Activated T-cell treated with anti-CD3 and anti-CD28 coated beads, Interleukin-2, amount 50 U/mL, for 4 hours (primary cell): ENCODE results near the gene ITGB1BP2. TPM values are rescaled to one million over a fixed set of nuclear protein-coding genes. Genes with fewer than 3 reads are reported as not detected.
"Not testable (repeated sequence)": the region's sequence is repeated elsewhere in the genome, so short reads cannot be mapped to it uniquely, and the experiment has no call there.

Experiments used
- ATAC-seq, 2 donors: fragments of 200-7000 bp; cut with Tn5 transposase; one replicate each; pipeline ENCODE4 v1.10.0; 2021
- DNase-seq: peaks from one replicate; pipeline ENCODE4 v3.0.0-alpha.2; 2020
- H3K27me3 Mint-ChIP-seq: one replicate; pipeline ENCODE4 v1.8.0; 2021; ENCODE audit warnings: low read depth, mixed read lengths
- H3K36me3 Mint-ChIP-seq: one replicate; pipeline ENCODE4 v1.8.0; 2022; ENCODE audit warnings: mixed read lengths; ENCODE audit not compliant: insufficient read depth
- H3K4me1 Mint-ChIP-seq: one replicate; pipeline ENCODE4 v1.8.0; 2021; ENCODE audit warnings: low read depth, mixed read lengths
- H3K4me3 Mint-ChIP-seq: one replicate; pipeline ENCODE4 v1.8.0; 2021; ENCODE audit warnings: mild to moderate bottlenecking, moderate library complexity, mixed read lengths
- H3K9me3 Mint-ChIP-seq: one replicate; pipeline ENCODE4 v1.8.0; 2021; ENCODE audit warnings: mixed read lengths
- total RNA-seq, 3 donors: library from RNA; stranded (reverse); gene quantifications; one replicate each; pipeline ENCODE4 v1.2.1, GENCODE V29; 2021

The ITGB1BP2 gene
- 1 to 10 TPM; 3.0 to 3.6 (median 3.1) TPM for total RNA-seq

DNA sequence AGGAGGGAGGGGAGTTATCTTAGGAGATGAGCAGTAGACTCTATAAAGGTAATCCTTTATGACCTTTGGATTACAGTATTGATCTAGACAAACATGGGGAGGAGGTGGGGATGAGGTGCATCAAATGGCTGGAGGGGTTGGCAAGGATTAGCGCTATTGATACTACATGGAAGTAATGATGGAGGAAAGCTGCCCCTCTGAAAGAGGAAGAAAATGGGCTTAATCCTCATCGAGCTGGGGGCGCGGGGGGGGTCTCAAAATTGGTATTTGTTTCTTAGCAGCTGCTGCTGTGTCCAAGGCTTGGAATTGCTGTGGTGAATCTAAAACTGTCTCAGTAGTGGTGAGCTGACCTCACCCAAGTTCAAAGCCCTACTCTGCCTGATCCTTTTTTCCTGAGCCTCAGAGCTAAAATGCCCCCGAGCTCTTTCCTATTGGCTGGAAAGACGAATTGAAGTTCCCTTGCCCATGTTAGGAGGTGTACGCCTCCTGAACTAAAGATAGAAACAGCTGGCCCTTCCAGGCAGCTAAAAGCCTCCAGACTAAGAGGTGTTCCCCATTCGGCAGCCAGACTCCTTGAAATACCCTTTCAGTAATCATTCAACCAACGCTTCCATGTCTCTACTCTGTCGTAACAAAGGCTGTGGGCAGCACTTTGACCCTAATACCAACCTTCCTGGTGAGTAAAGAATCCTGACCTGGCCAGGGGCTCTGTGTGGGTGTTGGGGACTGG, at the start of gene ITGB1BP2:
Gene ITGB1BP2, plus strand, starts transcription at position 556 of the 730 bp plus-strand sequence. Its CDS starts 57 bp downstream, at position 613.
- Mint-ChIP-seq H3K9me3 (no peaks in the 10 kb centered on the region), H3K27me3 (no peaks in the 10 kb centered on the region), H3K4me3 (no peak within 1 kb of the TSS), H3K4me1 (peaks cover 7% of the 10 kb centered on the region), H3K36me3 (peaks cover 34% of the 10 kb centered on the region)
- DNase-seq (no peak), ATAC-seq (peak in 1 of 2 donors; percentile 18)

DNA sequence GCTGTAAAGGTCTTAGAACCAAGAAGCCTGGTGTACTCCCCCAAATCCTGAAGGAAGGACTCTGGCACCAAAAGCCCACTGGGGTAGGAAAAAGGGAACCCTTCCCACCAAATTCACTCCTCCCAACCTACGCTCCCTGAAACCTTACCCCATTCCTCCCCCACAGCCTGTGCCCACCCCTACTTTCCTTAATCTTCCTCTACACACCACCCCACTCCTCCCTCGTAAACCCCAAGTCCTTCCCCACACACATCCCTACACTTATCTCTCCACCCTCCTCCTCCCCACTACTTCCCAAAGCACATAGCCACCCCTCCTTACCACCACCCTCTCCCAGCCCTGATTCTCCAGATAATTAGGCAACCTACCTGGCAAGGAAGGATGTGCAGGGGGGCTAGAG, 49.3 kb upstream of the ITGB1BP2 start:
- ATAC-seq (no peak), DNase-seq (no peak)
- Mint-ChIP-seq H3K4me3 (peak overlapping the region; percentile 91), H3K27me3 (no peaks in the 10 kb centered on the region), H3K36me3 (peaks cover 4% of the 10 kb centered on the region), H3K4me1 (peaks cover 29% of the 10 kb centered on the region), H3K9me3 (no peaks in the 10 kb centered on the region)

DNA sequence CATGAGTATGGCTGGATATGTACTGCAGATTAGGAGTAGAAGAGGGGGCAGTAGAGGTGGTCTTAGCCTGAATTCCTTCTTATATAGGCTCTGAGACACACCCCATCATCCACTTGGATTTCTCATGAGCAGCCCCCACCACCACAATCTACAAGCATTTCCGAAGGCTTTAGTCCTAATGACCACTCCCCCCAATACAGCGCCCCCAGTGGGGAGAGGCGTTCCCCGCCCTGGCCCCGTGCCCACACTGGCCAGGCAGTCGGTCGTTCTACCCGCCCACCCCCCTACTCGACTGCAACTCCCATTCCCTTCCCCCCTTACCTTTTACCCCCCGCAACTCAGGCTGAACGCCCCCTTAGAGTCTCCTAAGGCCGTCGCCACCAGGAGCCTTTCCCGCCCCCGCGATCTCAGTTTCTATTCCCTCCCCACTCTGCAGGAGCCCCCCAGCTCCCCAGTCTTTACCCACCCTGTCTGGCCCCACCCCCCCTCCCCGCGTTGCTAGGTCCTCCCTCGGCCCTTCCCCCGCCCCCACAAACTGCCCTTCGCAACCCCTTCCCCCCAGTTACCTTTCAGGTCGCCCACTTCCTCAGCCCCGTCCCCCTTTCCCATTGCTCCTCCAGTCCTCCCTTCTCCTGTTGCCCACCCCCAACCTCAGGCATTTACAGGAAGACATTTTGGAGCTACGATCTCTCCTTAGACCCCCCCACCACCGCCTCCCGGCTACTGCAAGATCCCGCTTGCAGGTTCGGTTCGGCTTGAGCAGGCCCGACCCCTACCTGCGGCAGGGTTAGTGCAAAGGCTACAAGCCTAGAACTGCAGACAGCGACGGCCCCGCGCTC, 48.1 kb upstream of the ITGB1BP2 start:
- DNase-seq (peak; percentile 17), ATAC-seq (no peak)
- H3K4me1 Mint-ChIP-seq = peaks cover 29% of the 10 kb centered on the region
- peak overlapping the region; percentile 91 for H3K4me3 Mint-ChIP-seq
- no peaks in the 10 kb centered on the region for H3K9me3 Mint-ChIP-seq
- no peaks in the 10 kb centered on the region for H3K27me3 Mint-ChIP-seq
- peaks cover 4% of the 10 kb centered on the region for H3K36me3 Mint-ChIP-seq

DNA sequence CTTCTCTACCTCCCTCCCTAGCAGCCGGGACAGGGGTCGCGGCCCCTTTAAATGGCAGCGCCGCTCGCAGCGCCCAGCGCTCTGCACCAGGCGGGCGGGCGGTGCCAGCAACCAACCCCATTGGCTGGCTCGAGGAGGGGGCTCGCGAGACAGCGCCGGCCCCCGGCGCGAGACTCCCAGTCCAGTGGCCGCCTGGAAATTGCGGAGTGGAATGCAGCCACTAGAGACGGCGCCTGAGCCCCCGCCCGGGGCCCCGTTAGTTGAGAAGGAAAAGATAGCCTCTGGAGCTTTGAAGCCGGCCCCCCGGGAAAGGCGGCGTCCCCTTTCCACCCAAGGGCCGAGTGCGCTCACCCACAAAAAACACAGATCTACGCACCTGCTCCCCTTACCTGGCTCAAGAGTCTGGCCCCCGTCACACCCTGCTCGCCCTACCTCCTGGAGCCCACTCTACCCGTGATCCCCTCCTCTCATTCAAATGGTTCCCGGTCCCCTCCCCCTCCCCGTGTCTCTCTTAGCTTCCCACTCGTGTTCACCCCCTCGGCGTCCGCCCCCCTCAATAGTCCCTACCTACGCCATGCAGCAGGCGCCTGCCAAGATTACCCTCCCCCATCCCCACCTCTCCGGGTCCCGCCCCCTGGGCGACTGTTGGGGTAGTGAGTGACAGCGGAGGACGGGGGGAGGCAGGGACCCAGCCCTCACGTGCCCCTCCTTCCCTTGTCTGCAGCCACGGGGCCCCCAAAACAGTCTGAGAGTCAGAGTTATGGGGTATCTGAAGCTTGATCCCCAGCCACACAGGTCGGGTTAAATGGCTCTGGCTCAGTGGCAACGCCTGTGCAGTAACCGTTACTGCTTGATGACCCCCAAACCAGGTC, 47.2 kb upstream of the ITGB1BP2 start, which contains the start of gene ZMYM3:
Gene ZMYM3, minus strand, starts transcription at position 49 of the 872 bp plus-strand sequence. CDS start 885 bp downstream, outside the sequence.
- Mint-ChIP-seq H3K27me3 (no peaks in the 10 kb centered on the region), H3K36me3 (no peaks in the 10 kb centered on the region), H3K9me3 (no peaks in the 10 kb centered on the region), H3K4me3 (peak within 1 kb of the TSS; percentile 91), H3K4me1 (peaks cover 29% of the 10 kb centered on the region)
- ATAC-seq (peak; percentile 89 to 91), DNase-seq (peak; percentile 61)

DNA sequence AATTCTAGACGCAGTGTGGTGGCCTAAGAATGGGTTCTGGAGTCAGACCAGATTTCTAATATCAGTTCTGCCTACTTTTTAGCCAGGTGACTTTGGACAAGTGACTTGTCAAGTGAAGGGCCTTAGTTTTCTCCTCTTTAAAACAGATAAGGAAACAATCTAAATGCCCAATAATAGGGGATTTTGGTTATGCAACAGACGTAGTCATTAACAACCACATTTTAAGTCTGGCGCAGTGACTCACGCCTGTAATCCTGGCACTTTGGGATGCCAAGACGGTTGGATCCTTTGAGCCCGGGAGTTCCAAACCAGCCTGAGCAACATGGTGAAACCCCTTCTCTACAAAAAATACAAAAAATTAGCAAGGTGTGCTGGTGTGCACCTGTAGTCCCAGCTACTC, 45.5 kb upstream of the ITGB1BP2 start:
- H3K4me3 Mint-ChIP-seq = no peak overlapping the region
- no peak for ATAC-seq
- no peaks in the 10 kb centered on the region for H3K27me3 Mint-ChIP-seq
- H3K36me3 Mint-ChIP-seq = no peaks in the 10 kb centered on the region
- peaks cover 26% of the 10 kb centered on the region for H3K4me1 Mint-ChIP-seq
- no peak for DNase-seq
- no peaks in the 10 kb centered on the region for H3K9me3 Mint-ChIP-seq

DNA sequence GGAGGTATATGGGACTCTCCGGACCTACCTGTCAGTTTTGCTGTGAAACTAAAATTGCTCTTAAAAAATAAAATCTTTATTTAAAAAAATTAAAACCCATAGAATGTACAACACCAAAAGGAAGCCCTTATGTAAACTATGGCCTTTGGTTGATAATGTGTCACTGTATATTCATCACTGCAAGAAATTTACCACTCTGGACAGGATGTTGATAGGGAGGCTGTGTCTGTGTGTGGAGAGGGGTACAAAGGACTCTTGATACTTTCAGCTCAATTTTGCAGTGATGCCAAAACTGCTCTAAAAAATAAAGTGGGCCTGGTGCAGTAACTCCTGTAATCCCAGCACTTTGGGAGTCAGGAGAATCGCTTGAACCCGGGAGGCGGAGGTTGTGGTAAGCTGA, 44.7 kb upstream of the ITGB1BP2 start:
- H3K36me3 Mint-ChIP-seq = no peaks in the 10 kb centered on the region
- DNase-seq = no peak
- peaks cover 19% of the 10 kb centered on the region for H3K4me1 Mint-ChIP-seq
- H3K27me3 Mint-ChIP-seq = no peaks in the 10 kb centered on the region
- no peaks in the 10 kb centered on the region for H3K9me3 Mint-ChIP-seq
- H3K4me3 Mint-ChIP-seq = no peak overlapping the region
- no peak for ATAC-seq

DNA sequence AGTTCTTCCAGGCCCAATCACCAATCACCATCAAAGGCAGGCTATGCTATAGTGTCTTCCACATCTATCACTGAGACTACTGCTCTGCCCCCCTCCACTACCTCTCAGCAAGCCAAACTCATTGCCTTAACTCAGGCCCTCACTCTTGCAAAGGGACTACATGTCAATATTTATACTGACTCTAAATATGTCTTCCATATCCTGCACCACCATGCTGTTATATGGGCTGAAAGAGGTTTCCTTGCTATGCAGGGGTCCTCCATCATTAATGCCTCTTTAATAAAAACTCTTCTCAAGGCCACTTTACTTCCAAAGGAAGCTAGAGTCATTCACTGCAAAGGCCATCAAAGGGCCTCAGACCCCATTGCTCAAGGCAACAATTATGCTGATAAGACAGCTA, 32.9 kb upstream of the ITGB1BP2 start:
- not testable (repeated sequence) for H3K4me3 Mint-ChIP-seq, DNase-seq, H3K4me1 Mint-ChIP-seq, H3K27me3 Mint-ChIP-seq, H3K9me3 Mint-ChIP-seq, H3K36me3 Mint-ChIP-seq, ATAC-seq

DNA sequence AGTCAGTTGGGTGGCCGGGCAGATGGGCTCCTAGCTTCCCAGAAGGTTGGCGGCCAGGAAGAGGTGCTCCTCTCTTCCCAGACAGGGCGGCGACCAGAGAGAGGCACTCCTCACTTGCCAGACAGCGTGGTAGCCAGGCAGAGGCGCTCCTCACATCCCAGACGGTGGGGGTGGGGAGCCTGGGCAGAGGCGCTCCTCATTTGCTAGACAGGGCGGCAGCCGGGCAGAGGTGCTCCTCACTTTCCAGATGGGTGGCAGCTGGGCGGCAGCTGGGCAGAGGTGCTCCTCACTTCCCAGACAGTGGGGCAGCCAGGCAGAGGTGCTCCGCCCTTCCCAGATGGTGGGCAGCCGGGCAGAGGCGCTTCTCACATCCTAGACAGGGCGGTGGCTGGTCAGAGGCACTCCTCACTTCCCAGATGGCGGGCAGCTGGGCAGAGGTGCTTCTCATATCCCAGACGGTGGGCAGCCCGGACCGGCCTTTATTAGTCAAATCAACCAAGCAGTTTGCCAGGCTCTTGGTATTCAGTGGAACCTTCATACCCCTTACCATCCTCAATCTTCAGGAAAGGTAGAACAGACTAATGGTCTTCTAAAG, 31.7 kb upstream of the ITGB1BP2 start:
- Mint-ChIP-seq H3K27me3 (no peaks in the 10 kb centered on the region), H3K4me1 (no peaks in the 10 kb centered on the region), H3K9me3 (no peaks in the 10 kb centered on the region), H3K36me3 (no peaks in the 10 kb centered on the region), H3K4me3 (no peak overlapping the region)
- DNase-seq (no peak), ATAC-seq (no peak)

DNA sequence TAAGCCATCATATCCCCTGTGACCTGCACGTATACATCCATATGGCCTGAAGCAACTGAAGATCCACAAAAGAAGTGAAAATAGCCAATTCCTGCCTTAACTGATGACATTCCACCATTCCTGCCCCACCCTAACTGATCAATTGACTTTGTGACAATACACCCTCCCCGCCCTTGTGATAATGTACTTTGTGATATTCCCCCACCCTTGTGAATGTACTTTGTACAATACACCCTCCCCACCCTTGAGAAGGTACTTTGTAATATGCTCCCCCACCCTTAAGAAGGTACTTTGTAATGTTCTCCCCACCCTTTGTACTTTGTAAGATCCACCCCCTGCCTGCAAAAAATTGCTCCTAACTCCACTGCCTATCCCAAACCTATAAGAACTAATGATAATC, 29.2 kb upstream of the ITGB1BP2 start:
- not testable (repeated sequence) for H3K36me3 Mint-ChIP-seq, H3K4me3 Mint-ChIP-seq, ATAC-seq, DNase-seq, H3K4me1 Mint-ChIP-seq, H3K27me3 Mint-ChIP-seq, H3K9me3 Mint-ChIP-seq

DNA sequence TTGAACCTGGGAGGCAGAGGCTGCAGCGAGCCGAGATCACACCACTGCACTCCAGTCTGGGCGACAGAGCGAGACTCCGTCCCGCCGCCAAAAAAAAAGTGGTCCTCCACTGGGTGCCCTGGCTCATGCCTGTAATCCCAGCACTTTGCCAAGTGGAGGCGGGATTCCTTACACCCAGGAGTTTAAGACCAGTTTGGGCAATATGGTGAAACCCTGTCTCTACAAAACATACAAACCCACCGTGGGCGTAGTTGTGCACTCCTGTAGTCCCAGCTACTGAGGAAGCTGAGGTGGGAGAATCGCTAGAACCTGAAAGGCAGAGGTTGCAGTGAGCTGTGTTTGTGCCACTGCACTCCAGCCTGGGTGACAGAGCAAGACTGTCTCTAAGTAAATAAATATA, 20.2 kb upstream of the ITGB1BP2 start:
- H3K4me3 Mint-ChIP-seq, ATAC-seq, H3K27me3 Mint-ChIP-seq, H3K9me3 Mint-ChIP-seq, DNase-seq, H3K36me3 Mint-ChIP-seq: not testable (repeated sequence)
- peaks cover 12% of the 10 kb centered on the region for H3K4me1 Mint-ChIP-seq

DNA sequence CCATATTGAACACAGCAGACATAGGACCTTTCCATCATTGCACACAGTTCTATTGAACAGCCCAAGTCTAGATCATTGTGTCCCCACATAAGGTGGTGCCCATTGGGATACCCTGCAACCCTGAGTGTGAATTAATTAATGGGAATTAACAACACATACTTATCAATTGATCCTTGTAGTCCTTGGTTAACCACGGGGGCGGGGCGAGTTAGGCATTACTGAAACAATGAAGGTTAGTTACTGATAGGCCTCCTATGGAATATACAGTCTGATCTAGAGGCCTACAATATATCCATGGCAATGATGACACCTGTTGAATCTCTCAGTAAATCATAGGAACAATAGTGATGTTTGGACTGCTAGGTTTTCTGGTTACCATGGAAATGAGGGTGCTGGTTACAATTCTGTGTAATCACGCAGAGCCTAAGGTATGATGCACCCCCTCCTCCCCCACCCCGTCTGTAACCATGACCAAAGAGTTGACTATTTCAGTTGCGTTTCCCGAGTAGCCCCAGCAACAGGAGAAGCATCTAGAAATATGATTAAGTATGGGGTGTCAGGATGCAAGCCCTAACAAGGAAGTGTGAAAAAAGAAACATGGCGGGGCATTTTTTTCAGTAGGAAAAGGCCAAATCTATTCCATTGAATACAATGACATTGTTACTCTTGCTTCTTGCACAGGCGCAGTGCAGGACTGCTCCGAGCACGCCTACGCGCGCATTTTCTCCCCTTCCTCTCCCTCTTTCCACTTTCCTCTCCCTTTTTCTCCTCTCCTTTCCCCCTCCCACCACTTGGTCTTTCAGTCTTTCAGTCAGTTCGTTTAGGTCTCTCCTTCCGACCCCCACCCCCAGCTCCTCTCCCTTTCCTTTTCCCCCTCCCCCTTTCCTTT, 18.8 kb upstream of the ITGB1BP2 start:
- peaks cover 16% of the 10 kb centered on the region for H3K4me1 Mint-ChIP-seq
- no peaks in the 10 kb centered on the region for H3K27me3 Mint-ChIP-seq
- no peaks in the 10 kb centered on the region for H3K9me3 Mint-ChIP-seq
- peak; percentile 17 for DNase-seq
- peak overlapping the region; percentile 98 for H3K4me3 Mint-ChIP-seq
- H3K36me3 Mint-ChIP-seq = peaks cover 6% of the 10 kb centered on the region
- ATAC-seq = peak; percentile 64 to 67

DNA sequence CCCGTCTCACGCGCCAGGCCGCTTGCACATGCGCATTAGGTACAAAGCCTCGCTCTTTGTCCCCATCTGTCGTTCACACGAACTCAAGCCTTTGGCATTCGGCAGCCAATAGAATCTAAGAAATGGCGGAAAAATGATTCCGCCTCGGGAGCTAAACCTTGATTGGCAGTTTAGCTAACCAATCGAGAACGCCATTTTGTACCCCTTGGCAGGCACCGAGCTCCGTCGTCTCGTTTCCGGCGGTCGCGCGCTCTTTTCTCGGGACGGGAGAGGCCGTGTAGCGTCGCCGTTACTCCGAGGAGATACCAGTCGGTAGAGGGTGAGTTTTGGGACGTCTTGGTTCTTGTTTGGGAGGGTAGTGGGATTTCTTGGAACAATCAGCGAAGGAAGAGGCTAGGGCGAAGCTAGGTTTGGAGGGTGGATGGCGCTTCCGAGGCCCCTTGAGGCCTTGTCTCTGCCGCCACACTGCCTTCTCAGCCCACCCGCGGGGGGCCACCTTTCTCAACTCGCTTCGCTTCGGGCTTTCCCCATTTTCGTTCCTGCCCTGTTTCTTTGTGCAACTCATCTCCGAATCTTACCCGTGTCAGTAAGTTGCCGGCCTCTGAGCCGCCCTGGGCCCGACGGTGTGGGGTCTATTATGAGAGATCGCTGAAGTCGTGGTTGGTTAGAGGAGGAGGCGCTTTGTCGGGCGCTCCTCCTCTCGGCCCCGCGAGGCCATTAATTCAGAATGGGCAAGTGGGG, 18.0 kb upstream of the ITGB1BP2 start, which contains the start of gene NONO:
Gene NONO, plus strand, starts transcription at position 233 of the 741 bp plus-strand sequence. CDS start 7,003 bp downstream, outside the sequence.
- H3K9me3 Mint-ChIP-seq = no peaks in the 10 kb centered on the region
- ATAC-seq = peak; percentile 79 to 80
- H3K27me3 Mint-ChIP-seq = no peaks in the 10 kb centered on the region
- peaks cover 17% of the 10 kb centered on the region for H3K4me1 Mint-ChIP-seq
- peak within 1 kb of the TSS; percentile 98 for H3K4me3 Mint-ChIP-seq
- H3K36me3 Mint-ChIP-seq = peaks cover 7% of the 10 kb centered on the region
- DNase-seq = peak; percentile 72
